Smooth muscle cell (in vitro differentiated cells): ENCODE results near the gene TICRR. TPM values are rescaled to one million over a fixed set of nuclear protein-coding genes. Genes with fewer than 3 reads are reported as not detected.

ENCODE experiments used
- DNase-seq: peaks from one replicate; lab custom pipeline; 2025; ENCODE audit not compliant: unreplicated experiment; lab: John Stamatoyannopoulos, UW
- H2AFZ ChIP-seq: fragments of 200-600 bp; sonication (generic); 2 replicates; pipeline ENCODE4 v1.6.0; 2016; ENCODE audit warnings: antibody characterized with exemption, low read depth, mild to moderate bottlenecking
- H3F3A ChIP-seq: fragments of 200-600 bp; sonication (generic); 2 replicates; pipeline ENCODE4 v1.6.0; 2017; ENCODE audit warnings: antibody characterized with exemption, low read depth
- H3K27ac ChIP-seq: fragments of 200-600 bp; sonication (generic); 2 replicates; pipeline ENCODE4 v1.5.1; 2016; ENCODE audit warnings: low read depth, mild to moderate bottlenecking
- H3K27me3 ChIP-seq: fragments of 200-600 bp; sonication (generic); 2 replicates; pipeline ENCODE4 v1.6.1; 2016; ENCODE audit warnings: low read depth, mild to moderate bottlenecking
- H3K36me3 ChIP-seq: fragments of 200-600 bp; sonication (generic); 2 replicates; pipeline ENCODE4 v1.5.1; 2016; ENCODE audit warnings: low read depth
- H3K4me1 ChIP-seq: fragments of 200-600 bp; sonication (generic); 2 replicates; pipeline ENCODE4 v1.5.1; 2016; ENCODE audit warnings: low read depth
- H3K4me2 ChIP-seq: fragments of 200-600 bp; sonication (generic); 2 replicates; pipeline ENCODE4 v1.6.0; 2016; ENCODE audit warnings: mild to moderate bottlenecking
- H3K4me3 ChIP-seq: fragments of 200-600 bp; sonication (generic); 2 replicates; pipeline ENCODE4 v1.5.1; 2016; ENCODE audit warnings: mild to moderate bottlenecking
- H3K79me2 ChIP-seq: fragments of 200-600 bp; sonication (generic); 2 replicates; pipeline ENCODE4 v1.6.0; 2016; ENCODE audit warnings: low read depth, mild to moderate bottlenecking
- H3K9ac ChIP-seq: fragments of 200-600 bp; sonication (generic); 2 replicates; pipeline ENCODE4 v1.6.0; 2016; ENCODE audit warnings: low read depth
- H3K9me3 ChIP-seq: fragments of 200-600 bp; sonication (generic); replicated peaks from 2 replicates; pipeline ENCODE4 v1.5.1; 2016; ENCODE audit warnings: low read depth
- H4K20me1 ChIP-seq: fragments of 200-600 bp; sonication (generic); 2 replicates; pipeline ENCODE4 v1.6.0; 2016; ENCODE audit warnings: low read depth
- CTCF ChIP-seq: fragments of 200-600 bp; sonication (generic); IDR thresholded peaks from 2 replicates; pipeline ENCODE4 v1.5.1; 2017; ENCODE audit warnings: borderline replicate concordance, mild to moderate bottlenecking, antibody characterized with exemption; ENCODE audit not compliant: insufficient read depth, poor library complexity, severe bottlenecking
- WGBS: methylation state at CpG from one replicate; pipeline ENCODE4 v1.1.7; 2016; ENCODE audit warnings: low lambda C conversion rate; 5-methylcytosine and 5-hydroxymethylcytosine counted together
- polyA plus RNA-seq: library from polyadenylated mRNA; unstranded; fragments of >200 nt; fragmentation: Nextera tagmentation; extraction: Ambion mirVana; gene quantifications from 2 replicates; pipeline ENCODE4 v1.2.1, GENCODE V29; 2016
- total RNA-seq: library from RNA; depleted of rRNA; stranded (reverse); fragments of >200 nt; gene quantifications from 2 replicates; pipeline ENCODE4 v1.2.3, GENCODE V29; 2014

The TICRR gene
- total and polyA plus RNA-seq, 2 experiments from 2014 or later, result 1.3 to 2.6 TPM

GRCh38 chr15:89659295-89659694, 84.0 kb downstream of the TICRR start:
- 98% methylated on average over 2 of the region's 2 CpGs for WGBS
- Histone ChIP-seq H3F3A (peaks cover 4% of the 10 kb centered on the region), H3K4me3 (no peak overlapping the region), H3K27me3 (no peaks in the 10 kb centered on the region), H3K4me2 (no peak overlapping the region), H3K9me3 (no peaks in the 10 kb centered on the region), H3K9ac (no peak overlapping the region), H2AFZ (no peak overlapping the region), H3K79me2 (no peaks in the 10 kb centered on the region), H4K20me1 (no peaks in the 10 kb centered on the region), H3K4me1 (peaks cover 6% of the 10 kb centered on the region), H3K36me3 (no peaks in the 10 kb centered on the region), H3K27ac (no peak overlapping the region)
- no peak for DNase-seq
- no peak for TF ChIP-seq CTCF

- no peak for TF ChIP-seq CTCF
- no peaks in the 10 kb centered on the region for H3K79me2 ChIP-seq
- DNase-seq, result no peak
Measured at GRCh38 chr15:89660556-89660955, 85.3 kb downstream of the TICRR start.

GRCh38 chr15:89662893-89663626, 87.8 kb downstream of the TICRR start:
- H3K27ac ChIP-seq, result peak overlapping the region; percentile 64
- WGBS, result 35% methylated on average over 11 of the region's 11 CpGs

More at GRCh38 chr15:89660556-89660955, 85.3 kb downstream of the TICRR start:
- no peak overlapping the region for H3K4me2 ChIP-seq
- H3K36me3 ChIP-seq, result no peaks in the 10 kb centered on the region
- peaks cover 10% of the 10 kb centered on the region for H3F3A ChIP-seq
- no peak overlapping the region for H3K27ac ChIP-seq
- H3K9me3 ChIP-seq, result no peaks in the 10 kb centered on the region
- H2AFZ ChIP-seq, result no peak overlapping the region
- no peak overlapping the region for H3K4me3 ChIP-seq
- peaks cover 2% of the 10 kb centered on the region for H3K4me1 ChIP-seq
- no peak overlapping the region for H3K9ac ChIP-seq
- no peaks in the 10 kb centered on the region for H4K20me1 ChIP-seq
- WGBS, result 90% methylated on average over 2 of the region's 2 CpGs
- H3K27me3 ChIP-seq, result no peaks in the 10 kb centered on the region

More at GRCh38 chr15:89662893-89663626, 87.8 kb downstream of the TICRR start:
- no peaks in the 10 kb centered on the region for H3K36me3 ChIP-seq
- H3K27me3 ChIP-seq, result no peaks in the 10 kb centered on the region
- H3F3A ChIP-seq, result peaks cover 7% of the 10 kb centered on the region
- H4K20me1 ChIP-seq, result no peaks in the 10 kb centered on the region
- H3K9me3 ChIP-seq, result no peaks in the 10 kb centered on the region
- H2AFZ ChIP-seq, result peak overlapping the region; percentile 90
- no peaks in the 10 kb centered on the region for H3K79me2 ChIP-seq
- no peak overlapping the region for H3K9ac ChIP-seq
- H3K4me1 ChIP-seq, result no peaks in the 10 kb centered on the region
- no peak overlapping the region for H3K4me3 ChIP-seq
- DNase-seq, result no peak
- TF ChIP-seq CTCF, result no peak
- peak overlapping the region; percentile 74 for H3K4me2 ChIP-seq
